T-helper 2 cell treated with Interferon-gamma antibody and Interleukin-4, amounts not matched to agents 5 μg/mL and 100 μg/mL, for 36 hours (primary cell): ENCODE data around the gene PROSER1.
"Not testable (repeated sequence)": the region's sequence is repeated elsewhere in the genome, so short reads cannot be mapped to it uniquely, and the experiment has no call there.

ENCODE experiments used
- DNase-seq: peaks from one replicate; pipeline ENCODE4 v3.0.0; 2021; ENCODE audit warnings: low spot score
- H3K27ac Mint-ChIP-seq: one replicate; pipeline ENCODE4 v1.8.0; 2021; ENCODE audit warnings: mild to moderate bottlenecking, mixed read lengths
- H3K27me3 Mint-ChIP-seq: one replicate; pipeline ENCODE4 v1.8.0; 2021; ENCODE audit warnings: low read depth, mixed read lengths
- H3K36me3 Mint-ChIP-seq: one replicate; pipeline ENCODE4 v1.8.0; 2021; ENCODE audit warnings: low read depth, mixed read lengths
- H3K4me1 Mint-ChIP-seq: one replicate; pipeline ENCODE4 v1.8.0; 2021; ENCODE audit warnings: low read depth, mixed read lengths
- H3K4me3 Mint-ChIP-seq: one replicate; pipeline ENCODE4 v1.8.0; 2022; ENCODE audit warnings: mild to moderate bottlenecking, moderate library complexity, mixed read lengths
- H3K9me3 Mint-ChIP-seq: one replicate; pipeline ENCODE4 v1.8.0; 2021; ENCODE audit warnings: mixed read lengths

Gene PROSER1

GRCh38 chr13:39037880-39038568, at the start of gene PROSER1, which contains the start of gene NHLRC3:
Gene PROSER1, minus strand, starts transcription at chr13:39038089. Its CDS starts 847 bp downstream, at chr13:39037242.
Gene NHLRC3, plus strand, starts transcription at chr13:39038456. Its CDS starts 184 bp downstream, at chr13:39038640.
- Mint-ChIP-seq H3K27me3 (no peaks in the 10 kb centered on the region), H3K9me3 (no peaks in the 10 kb centered on the region), H3K27ac (peak within 1 kb of the TSS; percentile 98), H3K4me1 (peaks cover 49% of the 10 kb centered on the region), H3K36me3 (peaks cover 24% of the 10 kb centered on the region), H3K4me3 (peak within 1 kb of the TSS; percentile 99)
- DNase-seq = peak; percentile 74

- not testable (repeated sequence) for H3K4me3 Mint-ChIP-seq, H3K27me3 Mint-ChIP-seq, H3K9me3 Mint-ChIP-seq, H3K27ac Mint-ChIP-seq, H3K4me1 Mint-ChIP-seq, H3K36me3 Mint-ChIP-seq, DNase-seq
Observed at GRCh38 chr13:39086251-39086945, 48.5 kb upstream of the PROSER1 start.

DNA sequence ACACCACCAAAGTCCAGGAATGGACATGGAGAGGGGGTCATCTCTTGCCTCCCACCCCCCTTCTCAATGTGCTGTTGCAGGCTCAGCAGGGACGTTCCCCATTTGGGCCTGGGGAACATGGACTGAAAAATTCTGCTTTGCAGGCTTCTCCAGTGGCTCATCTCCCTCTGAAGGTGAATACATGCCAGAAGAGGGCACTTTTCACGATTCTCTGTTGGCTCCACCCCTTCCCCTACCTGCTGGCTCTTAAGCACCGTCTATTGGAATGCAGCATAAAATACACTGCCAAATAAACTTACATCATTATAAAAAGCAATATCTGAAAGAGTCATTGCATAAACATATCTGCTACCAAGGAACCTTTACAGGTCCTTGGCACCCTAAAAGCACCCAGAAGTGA, 36.1 kb upstream of the PROSER1 start:
- no peaks in the 10 kb centered on the region for H3K4me1 Mint-ChIP-seq
- H3K27ac Mint-ChIP-seq = no peak overlapping the region
- peaks cover 31% of the 10 kb centered on the region for H3K27me3 Mint-ChIP-seq
- no peaks in the 10 kb centered on the region for H3K36me3 Mint-ChIP-seq
- H3K4me3 Mint-ChIP-seq = no peak overlapping the region
- no peaks in the 10 kb centered on the region for H3K9me3 Mint-ChIP-seq
- no peak for DNase-seq

DNA sequence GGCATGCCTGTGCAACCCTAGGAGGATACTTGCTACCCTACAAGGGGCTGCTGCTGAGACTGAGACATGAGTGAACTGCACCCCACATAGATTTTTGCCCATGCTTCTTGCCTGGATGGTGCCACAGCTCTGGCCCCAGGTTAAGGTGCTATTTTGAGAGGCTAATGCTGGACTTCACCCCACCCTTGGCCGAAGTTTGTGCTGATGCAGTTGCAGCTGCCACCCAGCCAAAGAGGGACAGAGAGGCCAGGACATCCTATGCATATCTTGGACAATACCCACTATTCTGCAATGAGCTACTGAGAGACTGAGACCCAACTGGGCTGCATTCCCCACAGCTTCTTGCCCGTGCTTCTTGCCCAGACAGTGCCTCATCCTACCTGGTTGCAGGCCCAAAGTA, 35.0 kb upstream of the PROSER1 start:
- Mint-ChIP-seq H3K27ac (no peak overlapping the region), H3K4me3 (no peak overlapping the region), H3K36me3 (no peaks in the 10 kb centered on the region), H3K4me1 (no peaks in the 10 kb centered on the region), H3K27me3 (peaks cover 28% of the 10 kb centered on the region), H3K9me3 (no peaks in the 10 kb centered on the region)
- DNase-seq = no peak

DNA sequence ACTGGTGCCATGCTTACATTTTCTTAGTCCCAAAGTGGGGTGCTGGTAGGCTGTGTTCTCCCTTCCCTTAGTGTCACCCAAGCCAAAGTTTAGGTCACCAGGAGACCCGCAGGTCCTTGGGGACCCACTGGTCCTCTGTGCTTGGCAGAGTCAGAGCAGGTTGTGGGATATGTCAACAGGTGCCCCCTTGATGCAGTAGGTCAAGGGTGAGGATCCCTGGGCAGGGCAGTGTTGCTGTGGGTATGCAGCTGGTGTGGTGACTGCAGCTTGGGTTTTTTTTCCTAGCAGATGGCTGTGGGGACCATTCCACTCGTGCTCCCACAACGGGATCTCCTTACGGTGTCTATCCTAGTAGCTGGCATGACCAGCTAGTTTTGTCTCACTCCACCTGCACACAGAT, 24.1 kb upstream of the PROSER1 start:
- no peak overlapping the region for H3K4me3 Mint-ChIP-seq
- peaks cover 8% of the 10 kb centered on the region for H3K36me3 Mint-ChIP-seq
- DNase-seq = no peak
- peaks cover 4% of the 10 kb centered on the region for H3K9me3 Mint-ChIP-seq
- H3K4me1 Mint-ChIP-seq = peaks cover 2% of the 10 kb centered on the region
- no peak overlapping the region for H3K27ac Mint-ChIP-seq
- H3K27me3 Mint-ChIP-seq = no peaks in the 10 kb centered on the region

DNA sequence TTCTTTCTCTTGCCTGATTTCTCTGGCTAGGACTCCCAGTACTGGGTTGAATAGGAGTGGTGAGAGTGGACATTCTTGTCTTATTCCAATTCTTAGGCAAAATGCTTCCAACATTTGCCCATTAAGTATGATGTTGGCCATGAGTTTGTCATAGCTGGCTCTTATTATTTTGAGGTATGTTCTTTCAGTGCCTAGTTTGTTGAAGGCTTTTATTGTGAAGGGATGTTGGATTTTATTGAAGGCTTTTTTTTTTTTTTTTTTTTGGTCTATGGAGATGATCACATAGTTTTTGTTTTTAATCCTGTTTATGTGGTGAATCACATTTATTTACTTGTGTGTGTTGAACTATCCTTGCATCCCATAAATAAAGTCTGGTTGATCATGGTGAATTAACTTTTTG, 20.2 kb upstream of the PROSER1 start:
- no peaks in the 10 kb centered on the region for H3K9me3 Mint-ChIP-seq
- peaks cover 14% of the 10 kb centered on the region for H3K36me3 Mint-ChIP-seq
- DNase-seq = no peak
- H3K27me3 Mint-ChIP-seq = no peaks in the 10 kb centered on the region
- H3K27ac Mint-ChIP-seq = no peak overlapping the region
- peaks cover 2% of the 10 kb centered on the region for H3K4me1 Mint-ChIP-seq
- H3K4me3 Mint-ChIP-seq = no peak overlapping the region

DNA sequence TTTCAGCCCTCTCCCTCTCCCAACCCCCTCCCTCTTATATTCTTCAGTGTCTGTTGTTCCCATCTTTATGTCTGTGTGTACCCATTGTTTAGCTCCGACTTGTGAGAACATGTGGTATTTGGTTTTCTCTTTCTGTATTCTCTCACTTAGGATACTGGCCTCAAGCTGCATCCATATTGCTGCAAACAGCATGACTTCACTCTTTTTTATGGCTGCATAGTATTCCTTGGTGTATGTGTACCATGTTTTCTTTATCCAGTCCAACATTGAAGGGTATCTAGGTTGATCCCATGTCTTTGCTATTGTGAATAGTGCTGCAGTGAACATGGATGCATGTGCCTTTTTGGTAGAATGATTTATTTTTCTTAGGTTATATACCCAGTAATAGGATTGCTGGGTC, 18.1 kb upstream of the PROSER1 start:
- no peaks in the 10 kb centered on the region for H3K9me3 Mint-ChIP-seq
- no peak overlapping the region for H3K4me3 Mint-ChIP-seq
- H3K27me3 Mint-ChIP-seq = no peaks in the 10 kb centered on the region
- H3K36me3 Mint-ChIP-seq = peaks cover 14% of the 10 kb centered on the region
- peaks cover 5% of the 10 kb centered on the region for H3K4me1 Mint-ChIP-seq
- H3K27ac Mint-ChIP-seq = no peak overlapping the region
- DNase-seq = no peak

DNA sequence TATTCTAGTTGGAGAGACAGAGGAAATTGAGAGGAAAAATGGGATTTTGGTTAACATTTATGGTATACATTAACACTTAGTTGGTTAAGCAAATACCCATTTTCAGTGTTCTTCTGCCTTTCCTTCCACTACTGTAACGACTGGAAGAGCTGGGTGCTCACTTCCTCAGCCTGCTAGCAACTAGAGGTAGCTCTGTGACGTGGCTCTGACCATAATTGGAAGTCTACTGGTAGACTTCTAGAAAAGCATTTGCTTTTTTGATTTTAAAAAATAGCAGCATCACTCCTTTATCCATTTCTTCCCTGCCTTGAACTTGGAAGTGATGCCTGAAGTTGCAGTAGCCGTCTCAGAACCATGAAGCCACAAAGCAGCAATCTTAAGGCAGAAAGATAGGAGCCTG, 16.2 kb upstream of the PROSER1 start:
- Mint-ChIP-seq H3K9me3 (no peaks in the 10 kb centered on the region), H3K27me3 (no peaks in the 10 kb centered on the region), H3K36me3 (peaks cover 11% of the 10 kb centered on the region), H3K27ac (no peak overlapping the region), H3K4me1 (peaks cover 4% of the 10 kb centered on the region), H3K4me3 (no peak overlapping the region)
- no peak for DNase-seq

- Mint-ChIP-seq H3K4me3 (no peak overlapping the region), H3K36me3 (peaks cover 19% of the 10 kb centered on the region), H3K9me3 (no peaks in the 10 kb centered on the region), H3K4me1 (peaks cover 4% of the 10 kb centered on the region), H3K27ac (no peak overlapping the region), H3K27me3 (no peaks in the 10 kb centered on the region)
- no peak for DNase-seq
Observed at GRCh38 chr13:39052944-39053343, 15.1 kb upstream of the PROSER1 start.

GRCh38 chr13:39051157-39051556, 13.3 kb upstream of the PROSER1 start:
- no peak overlapping the region for H3K4me3 Mint-ChIP-seq
- DNase-seq = no peak
- H3K27ac Mint-ChIP-seq = no peak overlapping the region
- no peaks in the 10 kb centered on the region for H3K9me3 Mint-ChIP-seq
- H3K36me3 Mint-ChIP-seq = peaks cover 19% of the 10 kb centered on the region
- no peaks in the 10 kb centered on the region for H3K27me3 Mint-ChIP-seq
- H3K4me1 Mint-ChIP-seq = peaks cover 4% of the 10 kb centered on the region

DNA sequence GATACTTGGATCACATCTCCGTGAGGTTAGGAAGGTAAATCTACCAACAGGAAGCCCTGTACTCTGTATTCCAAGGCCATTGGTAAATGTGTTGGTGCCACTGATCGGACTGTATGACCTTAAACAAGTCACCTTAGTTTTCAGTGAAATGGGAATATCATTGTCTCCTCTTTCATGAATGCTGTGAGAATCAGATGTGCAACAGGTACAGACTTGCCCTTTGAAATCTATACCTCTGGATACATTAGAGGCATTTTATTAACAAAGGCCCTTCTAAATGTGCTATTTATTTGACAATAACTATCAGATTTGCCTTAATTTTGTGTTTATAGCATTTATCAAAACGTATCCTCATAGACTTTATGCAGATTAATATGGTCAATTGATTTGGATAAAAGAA, 11.4 kb upstream of the PROSER1 start:
- H3K4me3 Mint-ChIP-seq = no peak overlapping the region
- peaks cover 17% of the 10 kb centered on the region for H3K36me3 Mint-ChIP-seq
- DNase-seq = no peak
- no peaks in the 10 kb centered on the region for H3K9me3 Mint-ChIP-seq
- no peak overlapping the region for H3K27ac Mint-ChIP-seq
- peaks cover 4% of the 10 kb centered on the region for H3K4me1 Mint-ChIP-seq
- no peaks in the 10 kb centered on the region for H3K27me3 Mint-ChIP-seq

GRCh38 chr13:39048806-39049205, 10.9 kb upstream of the PROSER1 start:
- no peak for DNase-seq
- no peaks in the 10 kb centered on the region for H3K9me3 Mint-ChIP-seq
- H3K36me3 Mint-ChIP-seq = peaks cover 17% of the 10 kb centered on the region
- no peak overlapping the region for H3K27ac Mint-ChIP-seq
- no peak overlapping the region for H3K4me3 Mint-ChIP-seq
- peaks cover 4% of the 10 kb centered on the region for H3K4me1 Mint-ChIP-seq
- no peaks in the 10 kb centered on the region for H3K27me3 Mint-ChIP-seq

DNA sequence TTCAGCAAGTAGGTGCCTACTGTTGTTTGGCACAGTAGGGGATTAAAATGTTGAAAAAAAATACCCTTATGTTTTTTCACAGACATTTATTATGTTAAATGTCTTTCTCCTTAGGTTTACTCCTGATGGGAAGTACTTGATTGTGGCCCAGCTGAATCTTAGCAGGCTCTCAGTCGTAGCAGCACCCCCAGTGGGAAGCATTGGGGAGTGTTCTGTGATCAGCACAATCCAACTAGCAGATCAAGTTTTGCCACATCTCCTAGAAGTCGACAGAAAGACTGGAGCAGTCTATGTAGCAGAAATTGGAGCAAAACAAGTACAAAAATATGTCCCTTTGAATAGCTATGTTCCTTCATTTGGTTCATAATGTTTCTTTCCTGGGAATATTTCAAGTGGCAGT, 9.7 kb upstream of the PROSER1 start:
- Mint-ChIP-seq H3K4me3 (no peak overlapping the region), H3K27ac (no peak overlapping the region), H3K9me3 (no peaks in the 10 kb centered on the region), H3K4me1 (peaks cover 5% of the 10 kb centered on the region), H3K36me3 (peaks cover 19% of the 10 kb centered on the region), H3K27me3 (no peaks in the 10 kb centered on the region)
- DNase-seq = no peak

GRCh38 chr13:39044536-39044935, 6.6 kb upstream of the PROSER1 start:
- Mint-ChIP-seq H3K4me3 (no peak overlapping the region), H3K27ac (no peak overlapping the region), H3K27me3 (no peaks in the 10 kb centered on the region), H3K4me1 (peaks cover 15% of the 10 kb centered on the region), H3K36me3 (peaks cover 30% of the 10 kb centered on the region), H3K9me3 (no peaks in the 10 kb centered on the region)
- no peak for DNase-seq
